Measurements from ENCODE around the gene COL15A1. TPM values are rescaled to one million over a fixed set of nuclear protein-coding genes. Genes with fewer than 3 reads are reported as not detected.
"Not testable (repeated sequence)": the region's sequence is repeated elsewhere in the genome, so short reads cannot be mapped to it uniquely, and the experiment has no call there.

The COL15A1 gene
- total RNA-seq, 1 donor from 2014 or later, result 5.8 TPM

GRCh38 chr9:99008203-99008602 lies 64.5 kb downstream of the COL15A1 start:
- no peak for DNase-seq (ENCODE audit: extremely low read depth, low read depth, low spot score)

DNA sequence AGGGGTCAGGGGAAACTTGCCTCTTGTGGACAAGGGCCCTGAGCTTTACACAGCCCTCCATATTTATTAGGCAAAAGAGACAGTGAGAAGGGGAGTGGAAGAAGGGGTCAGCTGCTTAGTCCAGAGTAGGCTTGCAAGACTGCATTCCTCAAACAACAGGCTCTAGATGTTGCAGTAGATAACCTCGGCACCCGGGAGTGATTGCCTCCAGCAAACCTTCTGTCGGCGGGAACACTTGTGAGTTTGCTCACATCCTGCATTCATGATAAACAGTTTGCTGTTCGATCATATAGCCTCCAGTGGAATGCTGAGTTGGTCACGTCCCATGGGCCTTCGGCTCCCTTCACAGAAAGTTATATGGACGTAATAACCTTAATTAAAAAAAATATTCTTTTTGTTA lies 66.7 kb downstream of the COL15A1 start:
- DNase-seq (ENCODE audit: extremely low read depth, low read depth, low spot score), result not testable (repeated sequence)

DNA sequence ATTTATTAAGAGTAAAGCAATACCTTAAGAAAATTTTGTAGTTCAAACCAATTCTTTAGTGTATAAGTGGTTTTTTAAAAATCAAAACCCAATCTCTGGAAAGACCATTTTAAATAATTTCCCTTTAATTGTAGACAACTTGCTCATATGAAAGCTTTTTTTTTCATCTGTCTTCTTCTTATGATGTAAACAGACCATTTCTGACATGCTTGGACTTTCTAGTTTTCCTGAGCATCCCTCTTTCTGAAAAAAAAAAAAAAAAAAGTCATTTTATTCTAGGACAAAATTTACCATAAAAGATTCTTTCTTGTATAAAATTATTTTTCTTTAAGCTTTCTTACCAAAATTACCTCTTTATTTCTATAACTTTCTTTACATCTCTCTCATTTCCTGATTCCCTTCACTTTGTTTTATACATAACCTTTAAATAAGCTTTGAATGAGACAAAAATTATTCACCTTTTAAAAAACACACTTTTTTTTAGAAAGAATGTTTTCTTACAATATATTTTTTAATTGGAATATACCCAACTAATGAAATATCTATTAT lies 67.5 kb downstream of the COL15A1 start:
- no peak for DNase-seq (ENCODE audit: extremely low read depth, low read depth, low spot score)

DNA sequence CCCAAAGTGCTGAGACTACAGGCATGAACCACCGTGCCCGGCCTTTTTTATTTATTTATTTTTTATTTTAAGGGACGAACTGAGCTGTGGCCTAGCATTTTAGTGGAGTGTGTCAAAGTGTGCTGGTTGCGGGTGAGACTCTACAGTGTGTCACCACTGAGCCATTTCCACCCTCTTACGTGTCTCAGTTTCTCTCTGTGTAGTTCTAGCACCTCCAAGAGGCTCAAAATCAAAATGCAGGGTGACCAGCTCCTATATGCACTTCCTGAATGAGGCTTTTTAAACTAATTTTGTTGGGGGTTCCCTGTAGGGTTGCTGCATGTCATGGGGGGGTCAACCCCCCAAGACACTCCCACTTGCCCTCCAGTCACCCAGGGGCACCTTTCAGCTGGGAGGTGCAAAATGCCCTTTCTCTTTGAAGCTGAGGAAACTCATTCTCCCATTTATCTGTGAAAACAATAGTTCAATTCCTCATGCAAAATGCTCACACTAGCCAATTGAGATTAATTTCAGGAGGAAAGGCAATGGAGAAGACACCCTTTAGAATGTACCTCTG lies 69.3 kb downstream of the COL15A1 start:
- no peak for DNase-seq (ENCODE audit: extremely low read depth, low read depth, low spot score)

GRCh38 chr9:99013550-99013949 lies 69.8 kb downstream of the COL15A1 start:
- DNase-seq (ENCODE audit: extremely low read depth, low read depth, low spot score), result no peak

- no peak for DNase-seq (ENCODE audit: extremely low read depth, low read depth, low spot score)
Measured at GRCh38 chr9:99015448-99015847, 71.7 kb downstream of the COL15A1 start.

GRCh38 chr9:99015890-99016289 lies 72.2 kb downstream of the COL15A1 start:
- no peak for DNase-seq (ENCODE audit: extremely low read depth, low read depth, low spot score)

GRCh38 chr9:99016681-99017387 lies 73.1 kb downstream of the COL15A1 start:
- no peak for DNase-seq (ENCODE audit: extremely low read depth, low read depth, low spot score)

GRCh38 chr9:99018653-99019052 lies 74.9 kb downstream of the COL15A1 start:
- no peak for DNase-seq (ENCODE audit: extremely low read depth, low read depth, low spot score)

GRCh38 chr9:99019510-99020331 lies 76.0 kb downstream of the COL15A1 start:
- peak; percentile 68 for DNase-seq (ENCODE audit: extremely low read depth, low read depth, low spot score)

GRCh38 chr9:99020786-99021436 lies 77.2 kb downstream of the COL15A1 start:
- no peak for DNase-seq (ENCODE audit: extremely low read depth, low read depth, low spot score)

DNA sequence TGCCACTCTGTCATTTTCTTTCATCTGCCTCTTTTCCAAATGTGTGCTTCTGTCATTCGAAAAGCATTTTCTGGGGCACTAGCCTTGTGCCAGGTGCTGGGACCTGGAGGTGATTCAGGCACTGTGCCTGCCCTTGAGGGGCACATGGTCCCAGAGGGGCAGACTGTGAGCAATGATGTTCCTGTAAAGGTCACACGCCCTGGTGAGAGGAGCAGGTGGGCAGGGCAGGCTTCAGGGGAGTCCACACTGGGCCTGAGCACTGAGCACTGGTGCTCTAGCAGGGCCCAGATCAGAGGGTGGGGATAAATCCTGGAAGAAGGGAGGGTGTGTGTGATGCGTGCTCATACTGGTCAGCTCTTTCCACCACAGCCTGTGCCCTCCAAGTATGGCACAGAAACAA lies 77.8 kb downstream of the COL15A1 start:
- DNase-seq (ENCODE audit: extremely low read depth, low read depth, low spot score), result no peak

- no peak for DNase-seq (ENCODE audit: extremely low read depth, low read depth, low spot score)
Measured at GRCh38 chr9:99023231-99023630, 79.5 kb downstream of the COL15A1 start.

GRCh38 chr9:99023831-99024230 lies 80.1 kb downstream of the COL15A1 start:
- no peak for DNase-seq (ENCODE audit: extremely low read depth, low read depth, low spot score)

DNA sequence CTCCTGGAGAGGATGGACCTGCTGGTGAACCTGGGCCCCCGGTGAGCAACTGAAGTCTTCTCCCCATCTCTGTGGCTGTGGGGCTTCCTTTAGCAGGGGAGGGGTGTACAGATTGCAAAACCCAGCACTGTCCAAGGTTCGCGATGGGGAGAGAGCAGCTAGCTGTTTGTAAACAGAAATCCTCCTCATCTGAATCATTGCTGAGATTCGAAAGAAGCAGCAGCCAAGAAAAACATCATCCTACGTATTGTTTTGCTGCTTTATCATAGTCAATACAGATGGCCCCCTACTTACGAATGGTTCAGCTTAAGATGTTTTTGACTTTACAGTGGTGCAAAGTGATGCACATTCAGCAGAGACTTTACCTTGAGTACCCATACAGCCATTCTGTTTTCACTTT lies 81.3 kb downstream of the COL15A1 start:
- no peak for DNase-seq (ENCODE audit: extremely low read depth, low read depth, low spot score)

GRCh38 chr9:99025616-99026270 lies 82.0 kb downstream of the COL15A1 start:
- no peak for DNase-seq (ENCODE audit: extremely low read depth, low read depth, low spot score)

DNA sequence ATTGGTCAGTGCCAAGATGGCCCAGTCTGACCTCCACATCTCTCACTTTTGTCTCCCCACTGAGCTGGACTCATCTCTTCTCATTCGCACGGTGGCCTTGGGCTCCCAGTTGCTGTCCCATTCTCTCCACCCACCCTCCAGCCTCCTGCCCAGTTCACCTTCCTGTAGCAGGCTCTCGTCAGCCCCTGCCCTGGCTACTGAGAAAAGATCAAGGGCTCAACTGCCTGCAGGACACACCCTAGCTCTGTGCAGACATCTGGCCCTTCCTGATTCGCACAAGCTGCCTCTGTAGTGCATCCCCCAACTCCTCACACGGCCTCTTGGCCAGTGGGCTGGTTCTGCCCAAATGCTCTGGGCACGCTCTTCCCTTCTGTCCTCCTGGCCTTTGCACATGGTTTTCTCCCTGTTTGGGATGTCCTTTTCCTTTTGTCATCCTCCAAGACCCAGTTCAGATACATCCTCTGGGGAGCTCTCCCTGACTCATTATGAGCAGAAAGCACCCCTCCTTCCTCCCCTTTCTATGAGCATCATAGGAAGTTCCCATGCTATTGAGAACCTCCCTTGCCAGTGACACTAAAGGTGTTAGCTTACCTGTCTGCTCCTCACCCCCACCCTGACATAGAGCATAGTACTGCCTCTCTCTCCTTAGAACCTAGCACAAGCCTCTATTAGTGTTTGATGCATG lies 82.7 kb downstream of the COL15A1 start:
- no peak for DNase-seq (ENCODE audit: extremely low read depth, low read depth, low spot score)

GRCh38 chr9:99026956-99027298 lies 83.2 kb downstream of the COL15A1 start:
- no peak for DNase-seq (ENCODE audit: extremely low read depth, low read depth, low spot score)

- no peak for DNase-seq (ENCODE audit: extremely low read depth, low read depth, low spot score)
Measured at GRCh38 chr9:99027443-99027842, 83.7 kb downstream of the COL15A1 start.

DNA sequence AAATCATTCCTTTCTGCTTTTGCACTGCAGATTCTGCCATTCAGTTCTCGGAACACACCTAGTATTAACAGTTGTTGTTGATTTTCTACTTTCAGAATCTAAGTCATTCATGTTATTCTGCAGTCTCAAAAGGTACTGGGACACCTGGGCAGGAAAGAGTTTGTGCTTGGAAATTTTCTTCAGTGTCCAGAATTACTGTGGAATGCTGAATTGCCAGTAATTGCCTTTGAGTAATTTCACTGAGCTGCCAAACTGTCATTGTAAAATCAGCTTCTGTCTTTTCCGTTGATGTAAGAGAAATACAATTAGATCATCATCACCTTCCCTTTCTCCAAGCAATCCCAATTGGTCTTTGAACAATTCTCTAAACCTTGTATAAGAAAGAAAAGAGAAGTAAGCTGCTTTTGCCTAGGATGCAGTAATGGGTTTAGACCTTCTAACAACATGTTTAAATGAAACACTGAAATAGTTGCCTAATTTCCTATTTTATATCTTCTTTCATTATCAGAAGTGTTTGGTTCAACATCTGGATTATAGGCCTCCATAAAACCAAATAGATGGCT lies 85.5 kb downstream of the COL15A1 start:
- DNase-seq (ENCODE audit: extremely low read depth, low read depth, low spot score), result no peak

All from glomerular endothelial cell (primary cell).